HK-2 (cell line): ENCODE data around the gene CLDN20.
A peak's percentile ranks its signal among the peaks of the same experiment; 100 is the strongest.
"Not testable (repeated sequence)": the region's sequence is repeated elsewhere in the genome, so short reads cannot be mapped to it uniquely, and the experiment has no call there.

ENCODE experiments used
- DNase-seq: peaks from one replicate; pipeline ENCODE4 v3.0.0-alpha.2; 2018; ENCODE audit not compliant: unreplicated experiment

The CLDN20 gene

GRCh38 chr6:155312950-155313349, 49.1 kb downstream of the CLDN20 start:
- DNase-seq: not testable (repeated sequence)

- DNase-seq: no peak
These were observed 49.8 kb downstream of the CLDN20 start for GRCh38 chr6:155313602-155314091.

GRCh38 chr6:155314092-155314772, 50.4 kb downstream of the CLDN20 start, which contains the start of gene TFB1M:
TSS of gene TFB1M (minus strand) at chr6:155314484. CDS start at chr6:155314428, 56 bp downstream.
- peak; percentile 99 for DNase-seq

- DNase-seq: peak; percentile 72
These were observed 51.1 kb downstream of the CLDN20 start for GRCh38 chr6:155314773-155315515.

- DNase-seq: no peak
These were observed 51.7 kb downstream of the CLDN20 start for GRCh38 chr6:155315516-155315871.

GRCh38 chr6:155316419-155316818, 52.6 kb downstream of the CLDN20 start:
- DNase-seq: no peak

- no peak for DNase-seq
These were observed 53.4 kb downstream of the CLDN20 start for GRCh38 chr6:155317186-155317585.

GRCh38 chr6:155319902-155320301, 56.1 kb downstream of the CLDN20 start:
- no peak for DNase-seq

GRCh38 chr6:155324172-155324571, 60.4 kb downstream of the CLDN20 start:
- DNase-seq: no peak

- DNase-seq: no peak
These were observed 61.2 kb downstream of the CLDN20 start for GRCh38 chr6:155324993-155325392.

GRCh38 chr6:155325700-155326516, 62.1 kb downstream of the CLDN20 start:
- DNase-seq: no peak
